CD14-positive monocyte (primary cell): ENCODE results near the gene ITGA7. TPM values are rescaled to one million over a fixed set of nuclear protein-coding genes. Genes with fewer than 3 reads are reported as not detected.

Experiments used
- DNase-seq, 3 donors: peaks; one replicate each; pipeline ENCODE4 v3.0.0-alpha.2; 2011 to 2022
- H2AFZ ChIP-seq: 2 replicates; pipeline ENCODE4 v1.6.0; 2012; ENCODE audit warnings: mild to moderate bottlenecking, low read depth, low read length, inconsistent platforms; ENCODE audit not compliant: insufficient read depth, poor library complexity, severe bottlenecking
- H3K27ac ChIP-seq, 2 donors: 1 replicate in 1 of 2; 2 replicates in 1 of 2; pipeline ENCODE4 v1.5.1; 2012 to 2013; ENCODE audit warnings: low read length in 2 of 2, control low read depth in 1 of 2, inconsistent platforms in 1 of 2, low read depth in 1 of 2, mild to moderate bottlenecking in 1 of 2
- H3K27me3 ChIP-seq, 2 donors: one replicate each; pipeline versions ENCODE4 v1.6.0 to v1.6.1; 2011 to 2013; ENCODE audit warnings: low read length in 2 of 2; ENCODE audit not compliant: control insufficient read depth in 2 of 2, insufficient read depth in 2 of 2
- H3K36me3 ChIP-seq, 2 donors: replicated peaks in 1 of 2; 1 replicate in 1 of 2; 2 replicates in 1 of 2; pipeline versions ENCODE4 v1.5.1 to v1.6.1; 2012 to 2013; ENCODE audit warnings: low read length in 2 of 2, control low read depth in 1 of 2, inconsistent platforms in 1 of 2, mild to moderate bottlenecking in 1 of 2; ENCODE audit not compliant: insufficient read depth in 2 of 2, control insufficient read depth in 1 of 2
- H3K4me1 ChIP-seq, 2 donors: 1 replicate in 1 of 2; 2 replicates in 1 of 2; pipeline versions ENCODE4 v1.5.1 to v1.6.1; 2012 to 2013; ENCODE audit warnings: low read length in 2 of 2, control low read depth in 1 of 2, inconsistent platforms in 1 of 2, mild to moderate bottlenecking in 1 of 2, moderate library complexity in 1 of 2; ENCODE audit not compliant: insufficient read depth in 2 of 2, control insufficient read depth in 1 of 2
- H3K4me2 ChIP-seq: replicated peaks from 2 replicates; pipeline ENCODE3; 2012; ENCODE audit warnings: low read length, moderate library complexity, mild to moderate bottlenecking; ENCODE audit not compliant: poor library complexity, severe bottlenecking; ENCODE audit errors: extremely low read depth
- H3K4me3 ChIP-seq, 3 experiments: fragments of 200-600 bp in 1 of 3; sonication (generic) in 1 of 3; replicated peaks in 1 of 3; 1 replicate in 2 of 3; 2 replicates in 1 of 3; pipeline ENCODE4 v1.5.1; 2011 to 2013; ENCODE audit warnings: low read length in 3 of 3, mild to moderate bottlenecking in 3 of 3, control low read depth in 2 of 3, low read depth in 2 of 3, inconsistent platforms in 1 of 3, moderate library complexity in 1 of 3
- H3K79me2 ChIP-seq: 2 replicates; pipeline ENCODE4 v1.6.0; 2012; ENCODE audit warnings: mild to moderate bottlenecking, control low read depth, inconsistent platforms, low read length, moderate library complexity; ENCODE audit not compliant: insufficient read depth
- H3K9ac ChIP-seq: 2 replicates; pipeline ENCODE4 v1.6.0; 2017; ENCODE audit warnings: low read length, mild to moderate bottlenecking; ENCODE audit not compliant: insufficient read depth, poor library complexity, severe bottlenecking
- H3K9me3 ChIP-seq, 2 donors: replicated peaks in 1 of 2; 1 replicate in 1 of 2; 2 replicates in 1 of 2; pipeline versions ENCODE4 v1.5.1 to v1.6.1; 2012 to 2013; ENCODE audit warnings: low read length in 2 of 2, control low read depth in 1 of 2; ENCODE audit not compliant: control insufficient read depth in 1 of 2, insufficient read depth in 1 of 2
- H4K20me1 ChIP-seq: 2 replicates; pipeline ENCODE4 v1.6.0; 2012; ENCODE audit warnings: mild to moderate bottlenecking, low read length, control low read depth, moderate library complexity; ENCODE audit not compliant: insufficient read depth
- H3K27ac Mint-ChIP-seq, 7 donors: one replicate each; pipeline ENCODE4 v1.8.0; 2020; ENCODE audit warnings: mild to moderate bottlenecking in 7 of 7, mixed read lengths in 7 of 7, moderate library complexity in 6 of 7, inconsistent platforms in 2 of 7
- H3K27me3 Mint-ChIP-seq, 3 donors: one replicate each; pipeline ENCODE4 v1.8.0; 2021 to 2022; ENCODE audit warnings: low read depth in 3 of 3, mild to moderate bottlenecking in 3 of 3, mixed read lengths in 3 of 3, moderate library complexity in 3 of 3, inconsistent platforms in 1 of 3
- H3K36me3 Mint-ChIP-seq, 2 donors: one replicate each; pipeline ENCODE4 v1.8.0; 2020; ENCODE audit warnings: mixed read lengths in 2 of 2, inconsistent platforms in 1 of 2, mild to moderate bottlenecking in 1 of 2
- H3K4me1 Mint-ChIP-seq: one replicate; pipeline ENCODE4 v1.8.0; 2020; ENCODE audit warnings: mild to moderate bottlenecking, mixed read lengths
- H3K4me3 Mint-ChIP-seq, 2 donors: one replicate each; pipeline ENCODE4 v1.8.0; 2020; ENCODE audit warnings: mild to moderate bottlenecking in 2 of 2, mixed read lengths in 2 of 2, moderate library complexity in 1 of 2
- H3K9me3 Mint-ChIP-seq, 7 donors: one replicate each; pipeline ENCODE4 v1.8.0; 2020 to 2022; ENCODE audit warnings: mixed read lengths in 7 of 7, mild to moderate bottlenecking in 6 of 7, moderate library complexity in 6 of 7, inconsistent platforms in 2 of 7
- WGBS: methylation state at CpG from one replicate; pipeline ENCODE4 v1.1.5; 2013; ENCODE audit warnings: missing lambda C conversion rate; ENCODE audit not compliant: insufficient coverage; 5-methylcytosine and 5-hydroxymethylcytosine counted together
- intact Hi-C, 2 donors: fragments of 100-400 bp; cut with micrococcal nuclease; formaldehyde crosslinking; loops; one replicate each; pipeline versions ENCODE4 v1.15.0 to v1.15.1; 2023
- polyA plus RNA-seq, 3 donors: library from polyadenylated mRNA; depleted of rRNA in 1 of 3; unstranded in 2 of 3; stranded (reverse) in 1 of 3; fragments of 300-500 nt in 2 of 3; fragments of >200 nt in 1 of 3; fragmentation: Illumina TruSeq in 2 of 3; gene quantifications; 1 replicate in 2 of 3; 2 replicates in 1 of 3; pipeline ENCODE4 v1.2.3, GENCODE V29; 2012 to 2021
- TF ChIP-seq, protein P1 (sequence below): fragments of 200-600 bp; IDR thresholded peaks from one replicate; pipeline ENCODE4 v1.8.0; 2022; ENCODE audit warnings: antibody characterized with exemption, mild to moderate bottlenecking

ITGA7 gene
- polyA plus RNA-seq, 3 donors, result 0.23 to 3.3 (median 0.55) TPM

- Mint-ChIP-seq H3K4me3 (peak overlapping the region; percentile 72 to 93), H3K27ac (peak overlapping the region in 2 of 7 donors; percentile 37 to 72), H3K9me3 (no peaks in the 10 kb centered on the region), H3K27me3 (peaks cover 4 to 7% (median 6%) of the 10 kb centered on the region in 3 donors), H3K36me3 (peaks cover 0 to 5% of the 10 kb centered on the region in 2 donors), H3K4me1 (peaks cover 32% of the 10 kb centered on the region)
- Histone ChIP-seq H4K20me1 (no peaks in the 10 kb centered on the region), H3K27ac (no peak overlapping the region), H3K9me3 (no peaks in the 10 kb centered on the region), H3K4me3 (peak overlapping the region; percentile 1 to 60 (median 31)), H3K4me2 (peak overlapping the region; percentile 67), H3K27me3 (no peaks in the 10 kb centered on the region), H2AFZ (peak overlapping the region; percentile 79), H3K79me2 (no peaks in the 10 kb centered on the region), H3K4me1 (peaks cover 20 to 27% of the 10 kb centered on the region in 2 donors), H3K36me3 (no peaks in the 10 kb centered on the region), H3K9ac (peak overlapping the region; percentile 17)
- intact Hi-C loops, result loop anchor here in 1 of 2 donors (5.0 kb wide), 1 partner anchor 35 kb away; the partner anchor contains the start of gene BLOC1S1
- TF ChIP-seq, protein P1, sequence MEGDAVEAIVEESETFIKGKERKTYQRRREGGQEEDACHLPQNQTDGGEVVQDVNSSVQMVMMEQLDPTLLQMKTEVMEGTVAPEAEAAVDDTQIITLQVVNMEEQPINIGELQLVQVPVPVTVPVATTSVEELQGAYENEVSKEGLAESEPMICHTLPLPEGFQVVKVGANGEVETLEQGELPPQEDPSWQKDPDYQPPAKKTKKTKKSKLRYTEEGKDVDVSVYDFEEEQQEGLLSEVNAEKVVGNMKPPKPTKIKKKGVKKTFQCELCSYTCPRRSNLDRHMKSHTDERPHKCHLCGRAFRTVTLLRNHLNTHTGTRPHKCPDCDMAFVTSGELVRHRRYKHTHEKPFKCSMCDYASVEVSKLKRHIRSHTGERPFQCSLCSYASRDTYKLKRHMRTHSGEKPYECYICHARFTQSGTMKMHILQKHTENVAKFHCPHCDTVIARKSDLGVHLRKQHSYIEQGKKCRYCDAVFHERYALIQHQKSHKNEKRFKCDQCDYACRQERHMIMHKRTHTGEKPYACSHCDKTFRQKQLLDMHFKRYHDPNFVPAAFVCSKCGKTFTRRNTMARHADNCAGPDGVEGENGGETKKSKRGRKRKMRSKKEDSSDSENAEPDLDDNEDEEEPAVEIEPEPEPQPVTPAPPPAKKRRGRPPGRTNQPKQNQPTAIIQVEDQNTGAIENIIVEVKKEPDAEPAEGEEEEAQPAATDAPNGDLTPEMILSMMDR, result no peak
- 75% methylated on average over 3 of the region's 13 CpGs for WGBS
- DNase-seq, result no peak
Measured at GRCh38 chr12:55682087-55682796, 25.5 kb downstream of the ITGA7 start.

- Histone ChIP-seq H2AFZ (peak overlapping the region; percentile 79), H3K9me3 (no peaks in the 10 kb centered on the region), H4K20me1 (no peaks in the 10 kb centered on the region), H3K4me3 (peak overlapping the region; percentile 1 to 60 (median 31)), H3K9ac (peak overlapping the region; percentile 17), H3K27me3 (no peaks in the 10 kb centered on the region), H3K4me2 (peak overlapping the region; percentile 67), H3K36me3 (no peaks in the 10 kb centered on the region), H3K79me2 (no peaks in the 10 kb centered on the region), H3K27ac (no peak overlapping the region), H3K4me1 (peaks cover 28 to 36% of the 10 kb centered on the region in 2 donors)
- intact Hi-C loops, result loop anchor here in 1 of 2 donors (5.0 kb wide), 1 partner anchor 36 kb away; the partner anchor contains the start of gene BLOC1S1
- peak; percentile 17 to 47 (median 34) for DNase-seq
- Mint-ChIP-seq H3K27me3 (peaks cover 4 to 7% (median 4%) of the 10 kb centered on the region in 3 donors), H3K9me3 (no peaks in the 10 kb centered on the region), H3K4me3 (peak overlapping the region; percentile 72 to 93), H3K4me1 (peaks cover 38% of the 10 kb centered on the region), H3K36me3 (peaks cover 0 to 5% of the 10 kb centered on the region in 2 donors), H3K27ac (peak overlapping the region in 4 of 7 donors; percentile 26 to 85 (median 72))
- TF ChIP-seq, protein P1, result peak; percentile 36
- WGBS, result 15% methylated on average over 12 of the region's 17 CpGs
Measured at GRCh38 chr12:55681142-55682077, 26.3 kb downstream of the ITGA7 start.
